NCI-H2227 (cell line): ENCODE data around the gene POF1B.
A peak's percentile ranks its signal among the peaks of the same experiment; 100 is the strongest.
"Not testable (repeated sequence)": the region's sequence is repeated elsewhere in the genome, so short reads cannot be mapped to it uniquely, and the experiment has no call there.

ENCODE experiments used
- DNase-seq: peaks from one replicate; lab custom pipeline; 2025; ENCODE audit not compliant: unreplicated experiment; lab: John Stamatoyannopoulos, UW

Gene POF1B

GRCh38 chrX:85379174-85379907 is at the start of gene POF1B:
POF1B (minus strand) TSS chrX:85379665; CDS start chrX:85379454, 211 bp downstream.
- no peak for DNase-seq

- DNase-seq, result no peak
Measured at GRCh38 chrX:85429066-85429465, 49.6 kb upstream of the POF1B start.

- DNase-seq, result no peak
Measured at GRCh38 chrX:85419293-85419692, 39.8 kb upstream of the POF1B start.

- no peak for DNase-seq
Measured at GRCh38 chrX:85391878-85392238, 12.4 kb upstream of the POF1B start.

DNA sequence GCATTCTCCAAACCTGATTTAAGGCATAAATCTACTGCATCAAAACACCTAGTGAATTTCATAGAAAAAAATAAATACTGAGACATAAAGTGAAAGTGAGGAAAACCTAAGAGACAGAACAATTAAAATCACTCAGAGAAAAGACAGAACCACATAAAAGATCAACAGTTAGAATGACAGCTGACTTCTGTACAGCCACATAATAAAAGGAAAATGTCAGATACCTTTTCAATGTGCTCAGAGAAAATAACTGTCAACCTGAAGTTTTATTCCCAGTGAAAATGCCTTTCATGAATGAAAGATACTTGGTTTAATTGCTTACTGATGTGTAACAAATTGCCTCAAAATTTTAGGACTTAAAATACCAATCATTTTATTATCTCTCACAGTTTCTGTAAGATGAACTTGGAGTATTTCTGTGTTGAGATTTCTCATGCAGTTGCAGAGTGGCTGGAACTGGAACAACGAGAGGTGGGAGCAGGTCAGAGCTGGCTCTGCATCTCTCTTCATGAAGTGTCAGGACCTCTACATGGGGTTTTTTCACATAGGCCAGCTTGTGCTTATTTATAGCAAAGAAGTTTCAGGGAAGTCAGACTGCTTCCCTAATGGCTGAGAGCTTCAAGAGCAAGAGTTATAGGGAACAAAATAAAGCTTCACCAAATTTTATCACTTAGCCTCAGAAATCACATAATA is 11.9 kb upstream of the POF1B start:
- DNase-seq, result no peak

DNA sequence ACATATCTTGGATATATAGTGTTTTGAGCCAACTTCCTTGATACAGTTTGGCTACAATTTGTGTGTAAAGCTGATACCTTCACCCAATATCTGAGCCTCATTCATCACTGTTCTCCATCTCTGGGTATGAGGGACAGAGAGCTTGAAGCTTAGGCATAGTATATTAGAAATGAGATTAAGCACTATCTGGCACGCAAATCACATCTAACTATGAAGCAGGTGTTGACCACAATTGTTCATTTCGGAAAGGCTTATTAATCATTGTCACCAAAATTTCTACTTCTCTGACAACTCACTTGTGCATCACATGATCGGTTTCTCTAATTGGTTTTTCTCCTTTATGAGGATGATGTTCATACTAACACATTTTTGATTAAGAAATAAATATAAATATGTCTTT is 2.1 kb upstream of the POF1B start:
- no peak for DNase-seq

GRCh38 chrX:85378461-85378860 is 1.0 kb downstream of the POF1B start:
- no peak for DNase-seq

DNA sequence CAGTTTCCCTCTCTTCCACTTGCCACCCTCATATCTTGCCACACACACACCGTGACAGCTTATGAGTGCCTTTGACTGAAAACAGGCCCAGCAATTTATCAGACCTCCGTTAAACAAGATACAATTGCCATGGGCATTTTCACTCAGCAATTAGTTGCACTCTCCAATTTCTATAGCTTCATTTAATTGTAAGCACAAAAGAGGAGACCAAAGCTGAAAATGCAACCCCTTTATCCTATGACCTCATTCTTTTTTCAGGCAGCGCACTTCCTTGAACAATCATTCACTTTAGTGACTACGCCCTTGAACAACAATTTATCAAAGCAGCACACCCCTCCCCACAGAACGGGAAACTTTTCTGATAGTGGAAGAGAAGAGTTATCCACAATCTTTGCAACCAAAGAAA is 4.1 kb downstream of the POF1B start:
- no peak for DNase-seq

DNA sequence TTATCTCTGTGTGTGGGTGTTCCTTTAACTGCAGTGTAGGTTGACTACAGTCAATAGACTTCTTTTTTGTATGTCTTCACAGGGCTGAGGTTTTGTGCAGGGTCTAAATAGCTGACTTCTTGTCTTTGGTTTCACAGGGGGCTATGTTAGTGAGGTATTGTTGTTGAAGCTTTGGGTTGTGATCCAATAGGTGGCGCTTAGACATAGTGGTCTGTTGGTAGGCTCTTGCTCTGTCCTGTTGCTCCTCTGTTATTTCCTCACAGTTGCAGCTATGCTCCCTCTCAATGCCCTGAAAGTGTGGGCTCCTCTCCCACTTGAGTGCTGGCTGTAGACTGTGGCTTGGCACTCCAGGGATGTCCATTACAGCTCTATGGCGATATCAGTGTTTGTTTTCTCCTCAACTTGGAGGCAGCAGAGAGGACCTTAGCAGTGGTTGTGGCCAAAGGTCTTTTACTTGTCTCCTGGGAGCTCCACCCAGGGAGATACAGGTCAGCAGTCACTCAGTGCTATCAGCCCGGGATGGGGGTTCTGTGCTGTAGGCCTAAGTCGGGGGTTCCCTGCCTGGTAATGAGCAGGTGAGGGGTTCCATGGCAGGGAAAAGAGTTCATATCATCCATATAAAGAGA is 14.0 kb downstream of the POF1B start:
- DNase-seq, result no peak

- DNase-seq, result no peak
Measured at GRCh38 chrX:85359051-85359450, 20.4 kb downstream of the POF1B start.

- DNase-seq, result no peak
Measured at GRCh38 chrX:85345523-85345922, 33.9 kb downstream of the POF1B start.

DNA sequence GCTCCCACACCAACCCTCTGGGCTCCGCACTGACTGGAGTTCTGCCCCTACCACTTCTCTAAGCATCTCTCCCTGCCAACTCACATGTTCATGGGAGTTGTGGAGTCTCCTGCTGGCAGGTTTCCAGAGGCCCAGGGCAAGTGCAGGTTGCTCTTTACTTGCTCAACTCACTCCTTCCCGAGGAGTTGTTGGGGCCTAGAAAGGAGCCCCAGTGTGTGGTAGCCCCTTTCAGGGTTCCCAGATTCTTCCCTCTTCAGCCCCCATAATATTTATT is 52.5 kb downstream of the POF1B start:
- DNase-seq, result no peak

DNA sequence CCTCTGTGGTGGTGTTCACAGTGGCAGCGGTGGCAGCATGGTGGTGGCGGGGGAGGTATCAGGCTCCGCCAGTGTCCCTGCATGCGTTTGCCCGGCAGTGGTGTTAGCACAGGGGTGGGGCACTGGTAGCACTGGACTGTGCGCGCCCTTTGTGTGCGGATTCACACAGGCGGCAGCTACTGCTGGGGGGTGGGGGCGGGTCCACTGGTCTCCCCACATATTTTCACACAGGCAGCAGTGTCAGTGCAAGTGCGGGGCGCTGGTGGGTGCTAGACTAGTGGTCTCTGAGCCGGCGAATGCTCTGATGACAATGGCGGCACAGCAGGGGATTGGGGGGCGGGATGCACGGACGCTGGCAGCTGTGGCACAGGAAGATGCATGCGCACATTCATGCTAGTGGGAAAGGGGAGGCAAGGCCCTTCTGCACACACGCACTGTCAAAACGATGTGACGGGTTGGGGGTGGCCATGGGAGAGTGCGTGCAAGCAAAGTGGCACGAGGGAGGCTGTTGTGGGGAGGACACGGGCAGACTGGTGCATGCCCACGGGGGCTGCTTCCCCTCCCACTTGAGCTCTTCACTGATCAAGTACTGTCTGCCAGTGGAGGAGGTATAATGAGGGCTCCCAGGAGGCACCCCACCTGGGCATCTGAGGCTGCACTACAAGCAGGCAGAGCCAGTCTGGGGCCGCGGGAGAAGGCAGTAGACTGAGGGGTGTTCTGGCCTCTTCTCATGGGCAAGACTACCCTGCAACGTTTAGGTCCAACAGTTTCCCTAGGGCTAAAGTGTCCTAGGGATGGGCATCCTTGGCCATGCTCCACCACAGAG is 53.0 kb downstream of the POF1B start:
- DNase-seq, result no peak

DNA sequence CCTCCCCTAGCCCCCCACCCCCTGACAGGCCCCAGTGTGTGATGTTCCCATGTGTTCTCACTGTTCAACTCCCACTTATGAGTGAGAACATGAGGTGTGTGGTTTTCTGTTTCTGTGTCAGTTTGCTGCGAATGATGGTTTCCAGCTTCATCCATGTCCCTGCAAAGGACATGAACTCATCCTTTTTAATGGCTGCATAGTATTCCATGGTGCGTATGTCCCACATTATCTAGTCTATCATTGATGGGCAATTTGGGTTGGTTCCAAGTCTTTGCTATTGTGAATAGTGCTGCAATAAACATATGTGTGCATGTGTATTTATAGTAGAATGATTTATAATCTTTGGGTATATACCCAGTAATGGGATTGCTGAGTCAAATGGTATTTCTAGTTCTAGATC is 68.1 kb downstream of the POF1B start:
- not testable (repeated sequence) for DNase-seq

GRCh38 chrX:85309717-85310116 is 69.7 kb downstream of the POF1B start:
- no peak for DNase-seq

DNA sequence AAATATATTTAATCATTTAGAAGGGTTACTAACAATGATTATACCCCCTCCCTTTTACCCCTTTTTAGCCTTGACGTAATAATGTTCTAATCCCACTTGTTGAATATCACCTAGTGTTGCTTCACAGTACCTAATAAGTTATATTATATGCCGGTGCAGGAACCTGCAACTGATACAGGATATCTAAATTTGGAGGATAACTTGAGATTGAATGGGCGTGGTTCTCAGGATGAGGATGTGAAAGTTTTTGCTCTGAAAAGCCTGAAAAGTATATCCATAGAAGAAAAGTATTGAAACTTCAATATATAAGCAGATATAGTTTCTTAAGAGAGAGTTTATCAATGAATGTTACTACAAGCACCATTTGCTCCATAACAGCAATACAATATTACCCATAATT is 75.9 kb downstream of the POF1B start:
- no peak for DNase-seq

GRCh38 chrX:85288992-85289723 is 90.3 kb downstream of the POF1B start:
- no peak for DNase-seq

- DNase-seq, result not testable (repeated sequence)
Measured at GRCh38 chrX:85285286-85285685, 94.2 kb downstream of the POF1B start.

DNA sequence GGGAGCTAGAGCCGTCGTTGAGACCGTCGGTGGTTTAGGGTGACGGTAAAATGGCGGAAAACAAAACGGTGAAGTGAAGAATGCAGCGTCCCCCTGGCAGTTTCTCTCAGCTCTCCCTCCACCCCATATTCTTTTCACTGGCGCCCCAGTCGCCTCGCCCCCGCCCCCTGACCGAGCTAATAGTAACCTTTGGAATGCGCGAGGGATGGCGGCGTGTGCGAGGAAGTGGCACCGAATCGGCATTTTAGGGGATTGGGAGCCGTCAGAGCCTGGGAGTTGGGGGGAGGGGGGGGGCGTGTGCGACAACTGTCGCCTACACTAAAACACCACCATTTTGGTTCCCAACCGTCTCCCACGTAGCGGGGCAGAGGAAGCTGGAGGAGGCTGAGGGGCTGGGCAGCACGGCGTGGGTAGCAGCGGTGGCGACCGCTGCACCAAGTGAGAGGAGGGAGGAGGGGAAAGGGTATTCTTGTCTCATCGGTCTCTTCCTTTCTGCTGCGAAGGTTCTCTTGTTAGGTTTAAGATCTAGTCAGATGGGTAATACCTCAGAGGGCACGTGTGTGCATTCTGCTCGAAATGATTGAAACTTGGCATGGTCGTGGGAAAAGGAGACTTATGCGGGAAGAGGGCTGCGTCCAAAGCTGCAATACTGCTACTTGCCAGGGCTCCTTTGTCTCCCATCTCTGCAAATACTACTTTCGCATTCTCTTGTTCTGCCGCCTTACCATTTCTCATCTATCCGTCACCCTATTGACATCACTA is 134.8 kb downstream of the POF1B start:
- DNase-seq, result peak; percentile 59

GRCh38 chrX:85243761-85244449 is 135.6 kb downstream of the POF1B start, which contains the start of the genes SATL1 and ZNF711:
SATL1 (minus strand) TSS chrX:85243779; CDS start chrX:85108968, 134,811 bp downstream.
ZNF711 (plus strand) TSS chrX:85243991; CDS start chrX:85247573, 3,582 bp downstream.
- DNase-seq, result peak; percentile 95
